Suprapubic skin (tissue), 4 donors: Measurements from ENCODE around the gene EDDM3A.

Experiments
- POLR2A ChIP-seq, 2 donors: fragments of 450-650 bp; IDR thresholded peaks; one replicate each; pipeline ENCODE4 v1.6.1; 2017; ENCODE audit warnings: antibody characterized with exemption in 2 of 2, mild to moderate bottlenecking in 2 of 2, moderate library complexity in 2 of 2
- POLR2AphosphoS5 ChIP-seq, 3 donors: sonication (generic); formaldehyde crosslinking; IDR thresholded peaks; one replicate each; pipeline ENCODE4 v1.6.1; 2017; ENCODE audit warnings: antibody characterized with exemption in 3 of 3
- TF ChIP-seq, protein P1 (sequence below), 2 donors: fragments of 200-600 bp in 1 of 2; fragments of 450-650 bp in 1 of 2; sonication (generic) in 1 of 2; IDR thresholded peaks; one replicate each; pipeline ENCODE4 v1.5.1; 2016 to 2019; ENCODE audit warnings: antibody characterized with exemption in 2 of 2, mild to moderate bottlenecking in 1 of 2, moderate library complexity in 1 of 2

DNA sequence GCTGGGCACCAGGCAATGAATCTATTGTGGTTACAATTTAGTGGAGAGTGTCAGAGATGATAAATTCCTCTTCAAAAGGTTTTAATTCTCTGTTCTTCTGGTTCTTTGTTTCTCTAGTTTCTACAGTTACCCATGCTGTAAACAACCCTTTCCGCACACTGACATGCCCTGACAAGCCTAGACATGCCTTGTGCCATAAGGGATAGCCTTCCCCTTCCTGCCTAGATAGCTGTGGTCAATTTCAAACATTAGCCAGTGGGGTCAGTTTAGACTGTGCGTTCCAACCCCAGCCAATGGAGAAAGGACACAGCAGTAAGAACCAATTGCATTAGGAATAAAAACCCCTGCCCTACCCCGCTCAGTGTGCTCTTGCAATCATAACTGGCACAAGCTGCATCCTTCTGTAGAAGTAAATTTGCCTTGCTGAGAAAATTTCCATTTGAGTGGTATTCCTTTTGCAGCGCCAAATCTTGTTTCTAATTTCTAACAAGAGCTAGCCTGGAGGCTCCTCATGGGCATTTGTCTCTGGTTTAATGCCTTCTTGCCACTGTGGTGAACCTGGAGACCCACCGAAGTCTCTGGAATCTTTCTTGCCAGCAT is 6.4 kb downstream of the EDDM3A start:
- no peak for TF ChIP-seq POLR2AphosphoS5 (IDR thresholded peaks at IDR 0.05)
- TF ChIP-seq, protein P1, sequence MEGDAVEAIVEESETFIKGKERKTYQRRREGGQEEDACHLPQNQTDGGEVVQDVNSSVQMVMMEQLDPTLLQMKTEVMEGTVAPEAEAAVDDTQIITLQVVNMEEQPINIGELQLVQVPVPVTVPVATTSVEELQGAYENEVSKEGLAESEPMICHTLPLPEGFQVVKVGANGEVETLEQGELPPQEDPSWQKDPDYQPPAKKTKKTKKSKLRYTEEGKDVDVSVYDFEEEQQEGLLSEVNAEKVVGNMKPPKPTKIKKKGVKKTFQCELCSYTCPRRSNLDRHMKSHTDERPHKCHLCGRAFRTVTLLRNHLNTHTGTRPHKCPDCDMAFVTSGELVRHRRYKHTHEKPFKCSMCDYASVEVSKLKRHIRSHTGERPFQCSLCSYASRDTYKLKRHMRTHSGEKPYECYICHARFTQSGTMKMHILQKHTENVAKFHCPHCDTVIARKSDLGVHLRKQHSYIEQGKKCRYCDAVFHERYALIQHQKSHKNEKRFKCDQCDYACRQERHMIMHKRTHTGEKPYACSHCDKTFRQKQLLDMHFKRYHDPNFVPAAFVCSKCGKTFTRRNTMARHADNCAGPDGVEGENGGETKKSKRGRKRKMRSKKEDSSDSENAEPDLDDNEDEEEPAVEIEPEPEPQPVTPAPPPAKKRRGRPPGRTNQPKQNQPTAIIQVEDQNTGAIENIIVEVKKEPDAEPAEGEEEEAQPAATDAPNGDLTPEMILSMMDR (IDR thresholded peaks at IDR 0.05), result no peak
- no peak for TF ChIP-seq POLR2A (IDR thresholded peaks at IDR 0.05)
